ENCODE data around the gene TSSC4. TPM values are rescaled to one million over a fixed set of nuclear protein-coding genes. Genes with fewer than 3 reads are reported as not detected.

TSSC4 gene
- polyA plus RNA-seq, 3 donors, result 28.1 to 74.6 (median 52.0) TPM

GRCh38 chr11:2415171-2415570 lies 14.6 kb downstream of the TSSC4 start:
- Mint-ChIP-seq H3K27me3 (ENCODE audit: low read depth in 3 of 3) (peaks cover 2 to 9% (median 5%) of the 10 kb centered on the region in 3 donors), H3K36me3 (no peaks in the 10 kb centered on the region), H3K27ac (no peak overlapping the region), H3K4me3 (no peak overlapping the region), H3K9me3 (no peaks in the 10 kb centered on the region), H3K4me1 (peaks cover 2% of the 10 kb centered on the region)
- Histone ChIP-seq H3K9ac (ENCODE audit: insufficient read depth, low read length, poor library complexity, severe bottlenecking) (no peak overlapping the region), H4K20me1 (ENCODE audit: insufficient read depth, low read length) (no peaks in the 10 kb centered on the region), H3K4me3 (replicated peaks in 1 of 3; ENCODE audit: low read depth in 2 of 3, low read length in 3 of 3) (no peak overlapping the region), H3K4me2 (replicated peaks; ENCODE audit: extremely low read depth, low read length, poor library complexity, severe bottlenecking) (no peak overlapping the region), H3K9me3 (replicated peaks in 1 of 2; ENCODE audit: control insufficient read depth in 1 of 2, insufficient read depth in 1 of 2, low read length in 2 of 2) (no peaks in the 10 kb centered on the region), H2AFZ (ENCODE audit: insufficient read depth, low read depth, low read length, poor library complexity, severe bottlenecking) (no peak overlapping the region), H3K27me3 (ENCODE audit: control insufficient read depth in 2 of 2, insufficient read depth in 2 of 2, low read length in 2 of 2) (no peaks in the 10 kb centered on the region), H3K36me3 (replicated peaks in 1 of 2; ENCODE audit: control insufficient read depth in 1 of 2, insufficient read depth in 2 of 2, low read length in 2 of 2) (no peaks in the 10 kb centered on the region), H3K4me1 (ENCODE audit: control insufficient read depth in 1 of 2, insufficient read depth in 2 of 2, low read length in 2 of 2) (peaks cover 0 to 2% of the 10 kb centered on the region in 2 donors), H3K27ac (ENCODE audit: low read depth in 1 of 2, low read length in 2 of 2) (no peak overlapping the region), H3K79me2 (ENCODE audit: insufficient read depth, low read length) (no peaks in the 10 kb centered on the region)
- DNase-seq, result no peak
- TF ChIP-seq CTCF (IDR thresholded peaks at IDR 0.05), result no peak
- intact Hi-C loops (cut with micrococcal nuclease), result loop anchor here in 1 of 2 donors (10.0 kb wide), 1 partner anchor 60 kb away; no protein-coding TSS in a partner anchor
- WGBS (ENCODE audit: insufficient coverage), result 98% methylated on average over 23 of the region's 28 CpGs

- Histone ChIP-seq H4K20me1 (ENCODE audit: insufficient read depth, low read length) (no peaks in the 10 kb centered on the region), H3K27ac (ENCODE audit: low read depth in 1 of 2, low read length in 2 of 2) (no peak overlapping the region), H3K27me3 (ENCODE audit: control insufficient read depth in 2 of 2, insufficient read depth in 2 of 2, low read length in 2 of 2) (no peaks in the 10 kb centered on the region), H3K4me2 (replicated peaks; ENCODE audit: extremely low read depth, low read length, poor library complexity, severe bottlenecking) (no peak overlapping the region), H3K36me3 (replicated peaks in 1 of 2; ENCODE audit: control insufficient read depth in 1 of 2, insufficient read depth in 2 of 2, low read length in 2 of 2) (no peaks in the 10 kb centered on the region), H3K4me1 (ENCODE audit: control insufficient read depth in 1 of 2, insufficient read depth in 2 of 2, low read length in 2 of 2) (peaks cover 4 to 6% of the 10 kb centered on the region in 2 donors), H3K79me2 (ENCODE audit: insufficient read depth, low read length) (no peaks in the 10 kb centered on the region), H3K9me3 (replicated peaks in 1 of 2; ENCODE audit: control insufficient read depth in 1 of 2, insufficient read depth in 1 of 2, low read length in 2 of 2) (no peaks in the 10 kb centered on the region), H2AFZ (ENCODE audit: insufficient read depth, low read depth, low read length, poor library complexity, severe bottlenecking) (no peak overlapping the region), H3K4me3 (replicated peaks in 1 of 3; ENCODE audit: low read depth in 2 of 3, low read length in 3 of 3) (no peak overlapping the region), H3K9ac (ENCODE audit: insufficient read depth, low read length, poor library complexity, severe bottlenecking) (no peak overlapping the region)
- Mint-ChIP-seq H3K27me3 (ENCODE audit: low read depth in 3 of 3) (peaks cover 2 to 12% (median 5%) of the 10 kb centered on the region in 3 donors), H3K4me1 (peaks cover 2% of the 10 kb centered on the region), H3K9me3 (no peaks in the 10 kb centered on the region), H3K27ac (no peak overlapping the region), H3K36me3 (no peaks in the 10 kb centered on the region), H3K4me3 (no peak overlapping the region)
- intact Hi-C loops (cut with micrococcal nuclease), result loop anchor here in 1 of 2 donors (10.0 kb wide), 1 partner anchor 61 kb away; no protein-coding TSS in a partner anchor
- no peak for TF ChIP-seq CTCF (IDR thresholded peaks at IDR 0.05)
- 79% methylated on average over 29 of the region's 34 CpGs for WGBS (ENCODE audit: insufficient coverage)
- no peak for DNase-seq
These were observed 15.2 kb downstream of the TSSC4 start for GRCh38 chr11:2415601-2416380.
